Measurements from ENCODE around the gene TEAD4. TPM values are rescaled to one million over a fixed set of nuclear protein-coding genes. Genes with fewer than 3 reads are reported as not detected.

TEAD4 gene
- total RNA-seq, 1 experiment from 2014 or later: 43.2 TPM

DNA sequence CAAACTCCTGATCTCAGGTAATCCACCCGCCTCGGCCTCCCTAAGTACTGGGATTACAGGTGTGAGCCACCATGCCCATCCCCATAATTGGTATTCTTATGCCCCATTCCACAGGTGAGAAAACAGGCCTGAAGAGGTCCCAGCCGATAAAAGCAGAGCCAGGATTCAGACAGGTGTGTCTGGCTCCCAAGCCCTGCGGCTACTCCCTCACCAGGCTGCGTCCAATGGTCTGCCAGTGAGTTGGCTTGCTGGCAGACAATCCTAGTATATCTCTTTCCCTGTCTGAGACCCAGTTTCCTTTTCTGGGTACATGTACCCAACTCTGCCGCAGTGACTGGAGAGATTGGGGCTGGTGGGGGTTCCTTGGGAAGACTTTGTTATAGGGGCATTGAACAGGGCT lies 116.1 kb downstream of the TEAD4 start:
- TF ChIP-seq, protein P1, sequence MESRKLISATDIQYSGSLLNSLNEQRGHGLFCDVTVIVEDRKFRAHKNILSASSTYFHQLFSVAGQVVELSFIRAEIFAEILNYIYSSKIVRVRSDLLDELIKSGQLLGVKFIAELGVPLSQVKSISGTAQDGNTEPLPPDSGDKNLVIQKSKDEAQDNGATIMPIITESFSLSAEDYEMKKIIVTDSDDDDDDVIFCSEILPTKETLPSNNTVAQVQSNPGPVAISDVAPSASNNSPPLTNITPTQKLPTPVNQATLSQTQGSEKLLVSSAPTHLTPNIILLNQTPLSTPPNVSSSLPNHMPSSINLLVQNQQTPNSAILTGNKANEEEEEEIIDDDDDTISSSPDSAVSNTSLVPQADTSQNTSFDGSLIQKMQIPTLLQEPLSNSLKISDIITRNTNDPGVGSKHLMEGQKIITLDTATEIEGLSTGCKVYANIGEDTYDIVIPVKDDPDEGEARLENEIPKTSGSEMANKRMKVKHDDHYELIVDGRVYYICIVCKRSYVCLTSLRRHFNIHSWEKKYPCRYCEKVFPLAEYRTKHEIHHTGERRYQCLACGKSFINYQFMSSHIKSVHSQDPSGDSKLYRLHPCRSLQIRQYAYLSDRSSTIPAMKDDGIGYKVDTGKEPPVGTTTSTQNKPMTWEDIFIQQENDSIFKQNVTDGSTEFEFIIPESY (IDR thresholded peaks at IDR 0.05; ENCODE audit: extremely low read depth, insufficient replicate concordance, low read length): no peak
- TF ChIP-seq CBX3 (IDR thresholded peaks at IDR 0.05; ENCODE audit: low read depth) (no peak), CEBPB (IDR thresholded peaks at IDR 0.05; ENCODE audit: low read depth) (no peak), RAD21 (IDR thresholded peaks at IDR 0.05; ENCODE audit: low read depth) (no peak), JUND (IDR thresholded peaks at IDR 0.05) (no peak), ZNF274 (IDR thresholded peaks at IDR 0.05; ENCODE audit: low read depth, low read length) (no peak), EZH2 (IDR thresholded peaks at IDR 0.05) (no peak), POLR2A (IDR thresholded peaks at IDR 0.05; ENCODE audit: borderline replicate concordance, extremely low read depth, insufficient read depth, insufficient read length) (no peak), ELF1 (IDR thresholded peaks at IDR 0.05; ENCODE audit: borderline replicate concordance, low read depth) (no peak)
- TF ChIP-seq, protein P2, sequence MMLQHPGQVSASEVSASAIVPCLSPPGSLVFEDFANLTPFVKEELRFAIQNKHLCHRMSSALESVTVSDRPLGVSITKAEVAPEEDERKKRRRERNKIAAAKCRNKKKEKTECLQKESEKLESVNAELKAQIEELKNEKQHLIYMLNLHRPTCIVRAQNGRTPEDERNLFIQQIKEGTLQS (IDR thresholded peaks at IDR 0.05): no peak
- TF ChIP-seq, protein P3, sequence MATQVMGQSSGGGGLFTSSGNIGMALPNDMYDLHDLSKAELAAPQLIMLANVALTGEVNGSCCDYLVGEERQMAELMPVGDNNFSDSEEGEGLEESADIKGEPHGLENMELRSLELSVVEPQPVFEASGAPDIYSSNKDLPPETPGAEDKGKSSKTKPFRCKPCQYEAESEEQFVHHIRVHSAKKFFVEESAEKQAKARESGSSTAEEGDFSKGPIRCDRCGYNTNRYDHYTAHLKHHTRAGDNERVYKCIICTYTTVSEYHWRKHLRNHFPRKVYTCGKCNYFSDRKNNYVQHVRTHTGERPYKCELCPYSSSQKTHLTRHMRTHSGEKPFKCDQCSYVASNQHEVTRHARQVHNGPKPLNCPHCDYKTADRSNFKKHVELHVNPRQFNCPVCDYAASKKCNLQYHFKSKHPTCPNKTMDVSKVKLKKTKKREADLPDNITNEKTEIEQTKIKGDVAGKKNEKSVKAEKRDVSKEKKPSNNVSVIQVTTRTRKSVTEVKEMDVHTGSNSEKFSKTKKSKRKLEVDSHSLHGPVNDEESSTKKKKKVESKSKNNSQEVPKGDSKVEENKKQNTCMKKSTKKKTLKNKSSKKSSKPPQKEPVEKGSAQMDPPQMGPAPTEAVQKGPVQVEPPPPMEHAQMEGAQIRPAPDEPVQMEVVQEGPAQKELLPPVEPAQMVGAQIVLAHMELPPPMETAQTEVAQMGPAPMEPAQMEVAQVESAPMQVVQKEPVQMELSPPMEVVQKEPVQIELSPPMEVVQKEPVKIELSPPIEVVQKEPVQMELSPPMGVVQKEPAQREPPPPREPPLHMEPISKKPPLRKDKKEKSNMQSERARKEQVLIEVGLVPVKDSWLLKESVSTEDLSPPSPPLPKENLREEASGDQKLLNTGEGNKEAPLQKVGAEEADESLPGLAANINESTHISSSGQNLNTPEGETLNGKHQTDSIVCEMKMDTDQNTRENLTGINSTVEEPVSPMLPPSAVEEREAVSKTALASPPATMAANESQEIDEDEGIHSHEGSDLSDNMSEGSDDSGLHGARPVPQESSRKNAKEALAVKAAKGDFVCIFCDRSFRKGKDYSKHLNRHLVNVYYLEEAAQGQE (IDR thresholded peaks at IDR 0.05; ENCODE audit: low read depth): no peak
- Histone ChIP-seq H3K4me2 (ENCODE audit: low read length) (no peak overlapping the region), H3K27me3 (ENCODE audit: insufficient read depth, low read length) (no peaks in the 10 kb centered on the region), H3K9me2 (ENCODE audit: insufficient read depth) (no peaks in the 10 kb centered on the region), H3K9ac (ENCODE audit: low read length) (no peak overlapping the region), H3K27ac (ENCODE audit: low read depth, low read length) (no peak overlapping the region), H2AFZ (ENCODE audit: low read depth, low read length, poor library complexity, severe bottlenecking) (no peak overlapping the region), H3K36me3 (ENCODE audit: control insufficient read depth in 1 of 2, insufficient read depth in 2 of 2, low read length in 2 of 2) (no peaks in the 10 kb centered on the region), H3K4me1 (ENCODE audit: control insufficient read depth in 1 of 2, insufficient read depth in 2 of 2, low read length in 2 of 2) (peaks cover 11 to 27% of the 10 kb centered on the region in 2 experiments; a peak in 3 of 4 replicates), H4K20me1 (ENCODE audit: insufficient read depth) (no peaks in the 10 kb centered on the region), H3K4me3 (replicated peaks in 1 of 2; ENCODE audit: low read depth in 1 of 2, low read length in 2 of 2) (no peak overlapping the region), H3K79me2 (ENCODE audit: insufficient read depth, low read length) (no peaks in the 10 kb centered on the region), H3K9me3 (ENCODE audit: control insufficient read depth in 1 of 2, insufficient read depth in 1 of 2, low read depth in 1 of 2, low read length in 2 of 2) (no peaks in the 10 kb centered on the region)
- intact Hi-C loops (cut with micrococcal nuclease): no loop called here
- POLR2A ChIA-PET: interaction anchor here (0.8 kb wide), 1 partner anchor 225 kb away, joined by 4 read pairs; no protein-coding TSS in a partner anchor
- no TSS peak for BruUV-seq (replicated peaks)
- DNase-seq (ENCODE audit: low read depth, low spot score): no peak
- CTCF ChIA-PET: interaction anchor here (0.9 to 3.9 kb wide), 2 partner anchors 16 to 200 kb away, joined by 3 to 39 read pairs; no protein-coding TSS in a partner anchor
- ATAC-seq: no peak
- RAD21 ChIA-PET (ENCODE audit: low non-redundant PET in 1 of 2, low total read pairs in 2 of 2, uncharacterized antibody in 2 of 2, unreplicated experiment in 2 of 2): no interaction called here
